GM19238 (cell line): ENCODE data around the gene VSIG2.

Experiments used
- DNase-seq: peaks from one replicate; pipeline ENCODE4 v3.0.0; 2011; ENCODE audit warnings: low spot score; ENCODE audit not compliant: insufficient read length

The VSIG2 gene

DNA sequence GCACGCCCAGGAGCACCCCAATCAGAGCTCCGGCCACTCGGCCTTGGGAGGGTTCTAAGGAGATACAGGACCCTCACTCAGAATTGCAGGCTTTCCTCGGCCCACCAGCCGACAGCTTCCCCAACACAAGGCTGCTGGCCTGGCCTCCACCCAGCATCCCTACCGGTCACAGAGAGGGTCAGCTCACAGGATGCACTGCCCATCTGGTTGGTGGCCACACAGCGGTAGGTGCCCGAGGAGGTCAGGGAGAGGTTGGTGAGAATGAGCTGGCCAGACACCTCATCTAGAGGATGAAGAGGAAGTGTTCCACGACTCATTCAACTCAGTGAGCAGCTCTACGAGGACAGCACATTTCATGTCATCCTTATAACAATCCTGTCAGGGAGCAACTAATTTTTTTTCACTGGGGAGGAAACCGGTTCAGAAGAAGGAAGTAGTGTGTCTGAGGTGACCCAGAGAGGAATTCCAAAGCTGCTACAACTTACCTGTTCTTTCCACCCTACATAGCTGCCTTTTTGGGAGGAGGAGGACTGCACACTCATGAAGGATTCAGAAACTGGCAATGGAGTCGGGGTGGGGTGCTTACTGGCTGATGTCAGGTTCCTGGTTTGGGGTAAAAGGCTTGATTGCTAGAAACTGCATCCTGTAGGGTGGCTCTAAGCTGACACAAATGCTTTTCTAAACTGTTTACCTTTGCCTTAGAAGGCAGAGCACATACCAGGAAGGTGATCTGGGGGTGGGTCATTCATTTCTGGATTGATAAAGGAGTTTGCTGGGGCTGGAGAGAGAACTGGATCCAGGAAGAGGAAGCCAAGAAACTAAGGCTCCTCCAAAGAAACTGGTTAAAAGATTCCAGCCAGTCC lies 3.3 kb downstream of the VSIG2 start:
- DNase-seq: no peak

DNA sequence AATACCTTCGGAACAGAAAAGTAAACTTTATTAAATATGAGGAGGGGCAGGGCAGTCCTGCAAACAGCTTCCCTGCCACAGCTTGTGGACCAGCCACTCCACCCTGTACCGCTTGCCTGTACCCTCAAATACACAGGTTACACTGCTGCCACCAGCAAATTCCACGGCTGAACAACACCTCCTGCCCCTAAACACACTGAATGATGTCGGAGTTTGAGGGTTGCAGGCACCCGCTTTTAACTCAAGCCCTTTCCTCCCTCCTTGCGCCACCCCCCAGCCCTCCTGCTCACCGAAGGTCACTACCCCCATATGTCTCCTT lies 4.0 kb downstream of the VSIG2 start:
- no peak for DNase-seq

DNA sequence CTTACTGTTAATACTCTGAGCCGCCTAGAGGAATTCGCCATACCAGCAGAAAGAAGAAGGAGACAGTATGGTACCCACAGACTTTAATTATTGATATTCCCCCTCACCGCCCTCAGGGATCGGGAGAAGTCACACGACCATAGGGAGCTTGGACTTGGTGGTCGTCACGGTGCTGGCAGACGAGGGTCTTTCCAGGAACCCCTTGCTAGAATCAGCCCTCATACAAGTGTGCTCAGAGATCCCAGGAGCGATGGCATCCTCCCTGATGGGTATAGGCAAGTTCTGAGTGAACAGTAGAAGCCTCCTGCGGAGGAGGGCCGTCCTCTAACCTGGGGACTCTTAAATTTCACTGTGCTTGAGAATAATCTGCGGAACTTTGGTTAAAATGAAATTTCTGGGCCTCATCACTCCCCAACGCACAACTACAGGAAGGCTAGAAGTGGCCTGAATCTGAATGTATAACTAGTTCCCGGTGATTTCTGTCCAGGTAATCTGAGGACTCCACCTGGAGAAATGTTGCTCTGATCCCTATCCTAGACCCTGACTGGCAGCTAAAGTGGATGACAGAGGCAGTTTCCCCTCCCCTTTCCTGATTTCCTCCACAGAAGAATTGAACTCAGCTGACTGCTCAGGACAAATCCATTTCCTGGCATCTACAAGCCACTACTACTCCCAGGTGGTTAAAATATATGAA lies 4.5 kb downstream of the VSIG2 start:
- DNase-seq: no peak

DNA sequence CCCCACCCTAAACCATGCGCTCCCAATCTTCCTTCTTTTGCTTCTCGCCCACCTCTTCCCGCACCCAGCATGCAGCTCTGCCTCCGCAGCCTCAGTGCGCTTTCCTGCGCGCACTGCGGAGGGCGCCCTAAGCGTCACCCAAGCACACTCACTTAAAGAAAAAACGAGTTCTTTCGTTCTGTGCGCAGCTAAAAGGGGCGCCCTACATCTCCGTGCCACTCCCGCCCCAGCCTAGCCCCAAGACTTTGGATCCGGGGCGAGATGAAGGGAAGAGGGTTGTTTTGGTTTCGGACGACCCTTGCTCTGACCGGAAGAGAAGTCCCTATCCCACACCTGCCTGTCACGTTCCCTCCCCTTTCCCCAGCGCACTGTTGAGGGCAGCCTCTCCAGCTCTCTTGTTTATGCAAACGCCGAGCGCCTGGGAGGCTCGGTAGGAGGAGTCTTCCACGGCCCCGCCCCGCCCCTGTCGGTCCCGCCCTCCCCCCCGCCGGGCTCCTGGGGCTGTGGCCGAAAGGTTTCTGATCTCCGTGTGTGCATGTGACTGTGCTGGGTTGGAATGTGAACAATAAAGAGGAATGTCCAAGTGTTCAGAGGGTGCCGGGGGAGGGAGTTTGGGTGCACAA lies 5.3 kb downstream of the VSIG2 start:
- DNase-seq: peak; percentile 97

DNA sequence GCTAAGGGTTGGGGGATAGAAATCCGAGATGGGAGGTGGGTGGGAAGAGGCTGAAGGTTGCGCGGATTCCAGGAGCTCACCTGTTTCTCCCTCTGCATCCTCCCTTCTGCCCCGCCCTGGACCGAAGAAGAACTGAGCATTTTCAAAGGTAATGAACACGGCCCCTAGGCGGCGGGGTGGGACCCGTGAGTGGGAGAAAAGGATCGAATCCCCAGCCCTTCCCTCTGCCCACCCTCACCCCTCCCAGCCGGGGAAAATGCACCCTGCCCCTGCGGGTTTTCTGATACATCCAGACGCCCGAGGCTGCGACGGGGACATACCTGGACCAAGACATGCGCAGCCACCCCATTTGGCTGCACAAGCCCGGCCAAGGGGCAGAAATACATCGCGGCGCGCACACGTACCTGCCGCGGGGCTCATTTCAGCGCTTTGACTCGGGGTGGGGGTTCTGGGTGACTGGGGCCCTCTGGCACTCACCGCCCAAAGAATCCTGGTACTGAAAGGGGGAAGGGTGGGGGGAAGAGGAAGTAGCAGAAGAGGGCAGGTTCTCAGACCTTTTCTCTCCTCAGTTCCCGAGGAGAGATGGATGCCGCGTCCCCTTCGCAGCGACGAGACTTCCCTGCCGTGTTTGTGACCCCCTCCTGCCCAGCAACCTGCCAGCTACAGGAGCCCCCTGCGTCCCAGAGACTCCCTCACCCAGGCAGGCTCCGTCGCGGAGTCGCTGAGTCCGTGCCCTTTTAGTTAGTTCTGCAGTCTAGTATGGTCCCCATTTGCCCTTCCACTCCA lies 6.0 kb downstream of the VSIG2 start:
- DNase-seq: peak; percentile 62

DNA sequence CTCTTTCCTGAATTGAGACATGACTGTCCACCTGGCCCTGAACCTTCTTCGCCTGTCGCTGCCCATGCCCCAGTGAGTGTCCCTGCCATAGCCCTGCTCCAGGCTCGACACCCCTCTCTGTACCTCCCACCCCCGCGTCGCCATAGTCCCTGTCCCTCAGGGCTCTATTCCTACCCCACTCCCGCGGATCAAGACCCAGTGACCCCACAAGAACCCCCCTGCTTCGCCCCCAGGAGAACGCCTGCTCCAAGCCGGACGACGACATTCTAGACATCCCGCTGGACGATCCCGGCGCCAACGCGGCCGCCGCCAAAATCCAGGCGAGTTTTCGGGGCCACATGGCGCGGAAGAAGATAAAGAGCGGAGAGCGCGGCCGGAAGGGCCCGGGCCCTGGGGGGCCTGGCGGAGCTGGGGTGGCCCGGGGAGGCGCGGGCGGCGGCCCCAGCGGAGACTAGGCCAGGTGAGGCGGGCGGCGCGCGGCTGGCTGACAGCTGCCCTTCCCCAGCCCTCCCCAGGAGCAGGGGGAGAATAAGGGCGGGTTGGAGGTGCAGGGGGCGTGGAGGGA lies 6.7 kb downstream of the VSIG2 start:
- DNase-seq: no peak

DNA sequence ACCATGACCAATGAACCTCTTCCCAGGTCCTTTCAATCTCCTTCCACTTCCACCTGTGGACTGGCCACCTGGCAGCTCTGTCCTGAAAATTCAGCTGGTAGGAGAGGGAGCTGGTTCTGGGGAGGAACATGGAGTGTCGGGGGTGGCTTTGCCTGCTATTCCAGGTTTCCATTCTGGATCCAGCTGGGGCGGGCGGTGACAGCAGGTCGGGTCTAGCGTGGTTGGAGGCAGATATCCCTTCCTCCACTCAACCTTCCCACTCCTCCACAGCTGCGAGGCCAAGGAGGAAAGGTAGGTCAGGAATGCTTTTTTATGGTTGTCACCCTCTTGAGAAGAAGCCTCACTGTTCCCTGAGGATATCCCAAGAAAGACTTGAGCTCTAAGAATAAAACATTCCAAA lies 9.0 kb downstream of the VSIG2 start:
- DNase-seq: no peak

DNA sequence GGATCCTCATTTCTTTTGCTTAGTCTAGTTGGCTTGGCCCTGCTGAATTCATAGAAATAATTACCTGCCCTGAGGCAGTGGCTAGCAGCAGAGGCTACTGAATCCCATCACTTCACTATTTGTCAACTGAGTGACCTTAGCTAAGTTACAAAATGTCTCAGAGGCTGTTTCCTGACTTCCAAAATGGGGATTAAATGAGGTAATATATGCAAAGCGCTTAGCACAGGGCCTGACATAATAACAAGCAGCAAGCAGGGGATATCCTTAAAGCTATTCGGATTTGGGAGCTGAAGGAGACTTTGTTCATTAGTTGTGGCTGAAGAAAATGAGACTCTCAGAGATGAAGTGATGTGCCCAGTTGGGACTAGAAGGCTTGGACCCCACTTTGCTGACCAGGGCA lies 9.5 kb downstream of the VSIG2 start:
- no peak for DNase-seq

DNA sequence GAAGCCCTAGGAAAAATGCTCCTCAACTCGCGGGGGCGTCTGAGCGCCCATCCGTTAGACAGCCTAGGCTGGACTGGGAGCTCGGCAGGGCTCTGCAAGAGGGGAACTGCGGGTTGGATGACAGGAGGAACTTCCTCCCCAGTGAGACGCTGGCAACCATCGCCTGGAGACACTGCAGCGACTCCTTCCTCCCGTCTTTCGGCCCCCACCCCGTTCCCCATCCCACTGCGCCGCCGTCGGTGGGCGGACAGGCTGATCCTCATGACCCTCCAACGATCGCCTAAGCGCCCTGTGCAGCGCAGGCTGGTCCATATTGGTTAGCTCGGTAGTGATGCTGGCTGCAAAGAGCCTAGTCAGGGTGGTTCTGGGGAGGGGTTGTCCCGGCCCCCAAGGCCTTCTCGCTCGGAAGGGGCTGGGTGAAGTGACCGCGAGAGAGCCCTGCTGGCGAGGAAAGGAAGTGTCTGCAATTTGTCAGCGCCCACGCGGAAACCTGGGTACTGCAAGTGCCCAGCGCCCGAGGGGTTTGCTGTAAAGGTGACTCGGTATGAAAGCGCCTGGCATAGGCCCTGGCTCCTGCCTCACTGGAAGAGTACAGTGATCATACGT lies 11.7 kb downstream of the VSIG2 start:
- no peak for DNase-seq

DNA sequence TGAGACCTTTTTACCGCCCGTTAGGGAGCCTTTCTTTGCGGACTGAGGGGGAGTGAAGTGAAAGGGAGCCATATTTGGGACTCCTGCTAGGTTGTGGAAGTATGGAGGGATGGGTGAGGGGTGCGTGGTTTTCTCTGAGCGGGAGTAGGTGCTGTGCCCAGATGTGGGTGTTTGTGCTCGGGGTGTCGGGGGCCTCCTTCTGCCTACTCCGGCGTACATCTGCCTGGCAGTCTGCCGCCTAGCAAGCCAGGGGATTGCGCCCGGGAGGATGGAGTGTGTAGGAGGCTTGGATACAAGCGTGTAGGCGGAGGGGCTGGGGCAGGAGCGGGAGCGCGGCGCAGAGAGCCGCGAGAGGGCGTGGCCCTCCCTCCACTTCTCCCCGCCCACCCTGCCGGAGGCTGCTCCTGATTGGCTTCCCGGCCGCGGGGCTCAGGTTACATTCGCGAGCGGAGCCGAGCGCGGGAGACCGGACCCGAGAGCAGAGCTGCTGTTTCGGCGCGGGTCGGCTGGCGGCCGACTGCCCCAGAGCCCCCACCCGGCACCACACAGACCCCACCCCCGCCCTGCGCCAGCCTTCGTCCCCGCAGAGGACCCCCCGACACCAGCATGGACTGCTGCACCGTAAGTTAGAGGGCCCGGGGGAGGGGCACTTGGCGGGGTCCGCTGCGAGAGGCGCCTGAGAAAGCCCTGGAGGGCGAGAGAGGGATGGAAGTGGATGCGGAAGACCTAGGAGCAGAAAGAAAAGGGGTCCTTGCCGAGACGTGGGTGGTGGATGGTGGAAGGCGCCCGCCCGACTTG lies 12.4 kb downstream of the VSIG2 start, which contains the start of gene NRGN:
Gene NRGN, plus strand, starts transcription at position 464 of the 798 bp plus-strand sequence. Its CDS starts 143 bp downstream, at position 607.
- peak; percentile 96 for DNase-seq

DNA sequence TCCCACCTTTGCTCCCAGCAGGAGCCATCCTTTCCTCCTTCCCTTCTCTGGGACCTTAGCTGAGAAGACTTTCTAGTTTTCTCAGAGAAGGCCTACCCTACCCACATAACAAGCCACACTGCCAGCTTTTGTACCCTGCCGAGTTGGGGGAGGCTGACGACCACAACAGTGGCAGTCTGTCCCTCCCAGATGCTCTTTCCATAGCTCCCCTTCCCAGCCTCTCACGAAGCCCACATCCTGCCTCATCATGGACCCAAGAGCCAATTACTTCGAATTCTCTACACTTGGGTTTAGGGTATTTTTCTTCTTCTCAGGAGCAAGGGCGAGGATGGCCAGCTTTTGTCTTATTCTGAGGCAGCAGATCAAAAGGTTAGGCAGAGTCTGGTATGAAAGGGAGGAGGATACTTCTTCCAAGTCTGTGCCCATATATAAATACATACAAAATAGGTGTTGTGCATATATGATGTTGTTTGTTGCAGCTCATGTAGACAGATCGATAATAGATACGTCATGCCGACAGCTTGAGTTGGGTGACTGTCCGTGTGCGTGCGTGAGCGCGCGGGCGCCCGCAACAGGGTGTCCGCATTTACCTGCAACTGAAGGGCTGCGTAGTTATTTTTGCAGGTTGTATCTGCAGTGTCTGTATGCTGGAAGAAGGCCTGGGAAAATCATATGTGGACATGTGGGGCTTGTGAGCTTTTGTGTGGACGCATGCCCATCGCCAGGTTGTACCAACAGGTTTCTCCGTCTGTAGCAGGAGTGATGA lies 13.2 kb downstream of the VSIG2 start:
- DNase-seq: no peak

DNA sequence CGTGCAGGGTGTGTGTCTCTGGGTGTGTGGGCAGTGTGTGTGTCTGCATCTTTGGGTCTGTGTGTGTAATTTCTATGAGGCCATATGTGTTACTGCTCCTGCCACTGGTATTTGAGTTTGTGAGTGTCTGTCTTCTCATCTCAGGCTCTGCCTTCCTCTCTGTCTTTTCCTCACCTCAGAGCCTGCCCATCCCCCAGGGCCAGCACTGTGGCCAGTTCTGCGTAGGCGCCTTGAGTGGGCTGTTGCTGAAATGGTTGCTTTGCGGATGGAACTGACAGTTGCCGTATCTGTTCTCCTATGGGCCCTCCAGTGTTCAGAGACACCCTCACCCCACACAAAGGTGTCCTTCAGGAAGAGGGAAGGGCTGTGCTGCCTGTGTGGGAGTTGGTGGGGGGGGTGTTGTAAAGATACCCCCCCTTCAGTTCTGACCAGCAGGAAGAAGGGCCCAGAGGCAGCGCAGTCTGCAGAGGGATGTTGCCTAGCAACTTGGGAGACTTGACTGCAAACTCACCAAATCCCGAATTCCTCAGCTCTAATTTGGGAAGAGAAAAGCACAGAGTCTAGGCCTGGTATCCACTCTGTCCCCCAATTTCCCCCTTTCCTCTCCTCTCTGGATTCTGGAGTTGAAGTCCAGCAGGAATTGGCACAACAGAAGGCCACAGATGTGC lies 14.3 kb downstream of the VSIG2 start:
- no peak for DNase-seq

DNA sequence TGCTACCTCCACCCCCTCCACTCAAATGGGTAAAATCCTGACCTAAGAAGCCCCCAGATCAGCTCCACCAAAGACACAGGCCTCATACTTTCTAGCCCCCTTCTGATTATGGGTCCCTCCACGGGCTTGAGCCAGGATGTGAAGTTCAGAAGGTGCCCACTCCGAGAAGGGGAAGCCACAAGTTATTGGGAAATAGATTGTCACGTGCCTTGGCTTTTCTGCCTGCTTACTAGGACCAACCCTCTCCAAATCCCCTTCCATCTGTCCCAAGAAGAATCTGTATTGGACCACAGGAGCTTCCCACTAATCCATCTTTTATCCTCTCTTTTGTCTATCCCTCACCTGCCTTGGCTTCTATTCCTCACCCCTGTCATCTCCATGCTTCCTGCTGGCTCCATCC lies 15.3 kb downstream of the VSIG2 start:
- no peak for DNase-seq

DNA sequence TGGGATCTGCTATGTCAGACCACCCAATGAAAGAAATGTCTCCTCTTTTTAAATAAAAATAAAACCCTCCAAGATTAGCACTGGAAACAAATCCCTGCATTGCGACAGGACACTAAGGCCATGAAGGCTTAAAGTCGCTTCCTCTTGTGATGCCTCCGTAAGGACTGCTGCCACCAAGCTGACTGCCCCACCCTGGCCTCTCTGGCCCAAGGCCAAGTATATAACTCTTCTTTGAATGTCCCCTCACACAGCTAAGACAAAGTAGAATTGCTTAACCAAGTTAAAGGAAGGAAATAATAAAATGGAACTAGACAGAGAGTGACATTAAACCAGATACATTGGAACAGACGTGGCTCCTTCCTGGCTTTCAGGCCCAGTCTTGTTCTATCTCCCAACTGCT lies 19.8 kb downstream of the VSIG2 start:
- no peak for DNase-seq

DNA sequence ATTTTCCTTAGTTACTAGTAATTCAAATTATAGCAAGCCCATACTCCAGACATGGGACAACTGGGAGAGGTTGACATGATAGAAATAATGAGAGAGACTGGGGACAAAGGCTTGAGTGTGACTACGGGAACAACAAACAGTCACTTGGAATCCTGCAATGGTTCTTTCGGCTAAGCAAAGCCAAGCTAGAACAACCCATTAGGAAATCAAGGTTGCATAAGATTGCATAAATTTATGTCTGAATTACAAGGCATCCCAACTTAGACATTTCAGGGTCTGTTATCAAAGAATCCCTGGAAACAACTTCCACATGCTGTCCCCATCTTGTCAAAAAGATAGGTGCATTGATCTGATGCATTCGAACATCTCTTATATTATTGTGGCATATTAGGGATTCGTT lies 22.5 kb downstream of the VSIG2 start:
- no peak for DNase-seq

DNA sequence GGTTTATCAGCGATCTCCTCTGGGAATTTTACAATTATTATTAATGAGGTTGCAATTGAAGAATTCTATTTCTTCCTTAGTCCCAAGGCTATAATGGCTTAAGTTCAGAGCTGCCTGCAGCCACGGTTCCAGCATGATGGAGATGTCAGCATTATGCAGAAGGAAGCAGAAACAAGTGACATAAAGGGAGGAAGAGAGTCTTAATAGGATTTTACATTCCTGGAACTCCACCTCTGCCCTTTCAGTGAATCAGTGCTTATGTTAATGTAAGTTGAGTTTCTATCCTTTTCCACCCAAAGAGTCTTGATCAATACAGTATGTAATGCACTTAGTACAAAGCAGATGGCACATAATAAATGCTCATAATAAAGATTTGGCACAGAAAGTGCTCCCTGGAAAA lies 23.9 kb downstream of the VSIG2 start:
- DNase-seq: no peak

DNA sequence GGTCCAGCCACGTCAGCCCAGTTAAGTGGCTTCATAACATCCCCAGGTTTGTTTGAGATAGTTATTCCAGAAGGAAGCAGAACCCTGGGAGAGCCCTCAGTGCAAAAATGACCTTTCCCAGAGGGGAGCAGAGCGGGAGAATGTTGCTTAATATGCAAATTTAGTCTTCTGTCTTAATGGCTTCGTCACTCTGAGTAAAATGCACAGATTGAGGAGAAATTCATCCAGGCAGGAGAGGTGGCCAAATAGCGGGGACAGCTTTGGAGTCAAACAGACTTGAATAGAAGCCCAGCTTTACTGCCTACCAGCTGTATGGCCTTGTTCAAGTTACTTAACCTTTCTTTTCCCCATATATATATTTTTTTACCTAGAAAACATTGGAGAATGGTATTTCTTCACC lies 24.6 kb downstream of the VSIG2 start:
- no peak for DNase-seq

DNA sequence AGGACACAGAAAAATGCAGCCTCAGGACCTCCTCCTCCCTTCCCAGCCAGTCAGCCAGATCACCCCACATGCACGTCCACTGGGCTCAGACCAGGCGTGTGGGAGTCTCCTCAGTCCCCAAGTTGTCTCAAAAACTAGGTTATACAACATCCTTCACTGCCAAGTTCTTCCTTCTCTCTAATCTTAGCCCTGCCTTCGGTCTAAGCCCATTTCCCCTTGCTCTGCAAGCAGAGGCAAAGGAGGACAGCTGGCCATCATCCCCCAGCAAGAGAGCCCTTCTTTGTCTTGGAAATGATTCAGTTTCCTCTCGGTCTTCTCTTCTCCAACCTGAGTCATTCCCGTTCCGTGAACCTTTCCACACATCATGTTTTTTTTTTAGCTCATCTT lies 26.3 kb downstream of the VSIG2 start:
- DNase-seq: no peak
